ENCODE measurements around the gene NCLN. TPM values are rescaled to one million over a fixed set of nuclear protein-coding genes. Genes with fewer than 3 reads are reported as not detected.
"Not testable (repeated sequence)": the region's sequence is repeated elsewhere in the genome, so short reads cannot be mapped to it uniquely, and the experiment has no call there.

The NCLN gene
- total RNA-seq, 1 experiment from 2014 or later, result 84.1 TPM

- Mint-ChIP-seq H3K27ac (ENCODE audit: low read depth, unreplicated experiment) (no peak overlapping the region), H3K4me1 (ENCODE audit: insufficient read depth, unreplicated experiment) (peaks cover 25% of the 10 kb centered on the region), H3K4me3 (ENCODE audit: unreplicated experiment) (no peak overlapping the region), H3K36me3 (ENCODE audit: insufficient read depth, unreplicated experiment) (peaks cover 26% of the 10 kb centered on the region), H3K27me3 (ENCODE audit: insufficient read depth, unreplicated experiment) (no peaks in the 10 kb centered on the region), H3K9me3 (ENCODE audit: unreplicated experiment) (no peaks in the 10 kb centered on the region)
- BruUV-seq (replicated peaks), result no TSS peak
- intact Hi-C loops (cut with micrococcal nuclease), result no loop called here
- POLR2A ChIA-PET, result interaction anchor here (0.6 kb wide), 1 partner anchor 45 kb away, joined by 3 read pairs; no protein-coding TSS in a partner anchor
- no peak for TF ChIP-seq CTCF (IDR thresholded peaks at IDR 0.05; ENCODE audit: unreplicated experiment)
- CTCF ChIA-PET, result interaction anchor here (0.6 kb wide), 2 partner anchors 114 to 1032 kb away, joined by 3 read pairs; no protein-coding TSS in a partner anchor
- DNase-seq (ENCODE audit: unreplicated experiment), result no peak
Observed at GRCh38 chr19:3189702-3190469, 4.2 kb downstream of the NCLN start.

GRCh38 chr19:3190470-3190770, 4.7 kb downstream of the NCLN start:
- TF ChIP-seq CTCF (IDR thresholded peaks at IDR 0.05; ENCODE audit: unreplicated experiment), result no peak
- Mint-ChIP-seq H3K4me1 (ENCODE audit: insufficient read depth, unreplicated experiment) (peaks cover 20% of the 10 kb centered on the region), H3K4me3 (ENCODE audit: unreplicated experiment) (no peak overlapping the region), H3K27ac (ENCODE audit: low read depth, unreplicated experiment) (no peak overlapping the region), H3K27me3 (ENCODE audit: insufficient read depth, unreplicated experiment) (no peaks in the 10 kb centered on the region), H3K9me3 (ENCODE audit: unreplicated experiment) (no peaks in the 10 kb centered on the region), H3K36me3 (ENCODE audit: insufficient read depth, unreplicated experiment) (peaks cover 26% of the 10 kb centered on the region)
- no TSS peak for BruUV-seq (replicated peaks)
- CTCF ChIA-PET, result interaction anchor here (0.5 kb wide), 1 partner anchor 294 kb away, joined by 4 read pairs; no protein-coding TSS in a partner anchor
- POLR2A ChIA-PET, result interaction anchor here (0.6 kb wide), 1 partner anchor 45 kb away, joined by 3 read pairs; no protein-coding TSS in a partner anchor
- no peak for DNase-seq (ENCODE audit: unreplicated experiment)
- intact Hi-C loops (cut with micrococcal nuclease), result no loop called here

GRCh38 chr19:3190921-3191805, 5.4 kb downstream of the NCLN start:
- no peak for DNase-seq (ENCODE audit: unreplicated experiment)

GRCh38 chr19:3191806-3192104, 6.0 kb downstream of the NCLN start:
- H3K27me3 Mint-ChIP-seq (ENCODE audit: insufficient read depth, unreplicated experiment); H3K4me3 Mint-ChIP-seq (ENCODE audit: unreplicated experiment); H3K27ac Mint-ChIP-seq (ENCODE audit: low read depth, unreplicated experiment); H3K9me3 Mint-ChIP-seq (ENCODE audit: unreplicated experiment); intact Hi-C loops (cut with micrococcal nuclease); POLR2A ChIA-PET; DNase-seq (ENCODE audit: unreplicated experiment); BruUV-seq (replicated peaks); CTCF ChIA-PET: not testable (repeated sequence)
- Mint-ChIP-seq H3K36me3 (ENCODE audit: insufficient read depth, unreplicated experiment) (peaks cover 20% of the 10 kb centered on the region), H3K4me1 (ENCODE audit: insufficient read depth, unreplicated experiment) (peaks cover 18% of the 10 kb centered on the region)

More at GRCh38 chr19:3190921-3191805, 5.4 kb downstream of the NCLN start:
- POLR2A ChIA-PET, result no interaction called here
- Mint-ChIP-seq H3K27ac (ENCODE audit: low read depth, unreplicated experiment) (no peak overlapping the region), H3K36me3 (ENCODE audit: insufficient read depth, unreplicated experiment) (peaks cover 26% of the 10 kb centered on the region), H3K27me3 (ENCODE audit: insufficient read depth, unreplicated experiment) (no peaks in the 10 kb centered on the region), H3K4me3 (ENCODE audit: unreplicated experiment) (no peak overlapping the region), H3K9me3 (ENCODE audit: unreplicated experiment) (no peaks in the 10 kb centered on the region), H3K4me1 (ENCODE audit: insufficient read depth, unreplicated experiment) (peaks cover 20% of the 10 kb centered on the region)
- intact Hi-C loops (cut with micrococcal nuclease), result no loop called here
- CTCF ChIA-PET, result interaction anchor here (0.5 kb wide), 1 partner anchor 293 kb away, joined by 4 read pairs; no protein-coding TSS in a partner anchor
- no TSS peak for BruUV-seq (replicated peaks)
- TF ChIP-seq CTCF (IDR thresholded peaks at IDR 0.05; ENCODE audit: unreplicated experiment), result no peak
